Activated gamma-delta T cell treated with anti-CD3 and anti-CD28 coated beads, Interleukin-2, amount 50 U/mL, for 16 hours (primary cell): ENCODE data around the gene OXSR1.
"Not testable (repeated sequence)": the region's sequence is repeated elsewhere in the genome, so short reads cannot be mapped to it uniquely, and the experiment has no call there.

ENCODE experiments used
- DNase-seq: peaks from one replicate; pipeline ENCODE4 v3.0.0-alpha.2; 2020; ENCODE audit warnings: low read depth

The OXSR1 gene

GRCh38 chr3:38224357-38224756, 59.0 kb downstream of the OXSR1 start:
- no peak for DNase-seq

- no peak for DNase-seq
Observed at GRCh38 chr3:38226273-38226672, 60.9 kb downstream of the OXSR1 start.

- no peak for DNase-seq
Observed at GRCh38 chr3:38227989-38228388, 62.7 kb downstream of the OXSR1 start.

GRCh38 chr3:38229036-38229435, 63.7 kb downstream of the OXSR1 start:
- no peak for DNase-seq

GRCh38 chr3:38232701-38233100, 67.4 kb downstream of the OXSR1 start:
- DNase-seq = no peak

- no peak for DNase-seq
Observed at GRCh38 chr3:38235466-38235865, 70.1 kb downstream of the OXSR1 start.

- DNase-seq = no peak
Observed at GRCh38 chr3:38238416-38239008, 73.2 kb downstream of the OXSR1 start.

GRCh38 chr3:38242812-38243211, 77.5 kb downstream of the OXSR1 start:
- DNase-seq = not testable (repeated sequence)

GRCh38 chr3:38245930-38246329, 80.6 kb downstream of the OXSR1 start:
- DNase-seq = no peak

GRCh38 chr3:38247366-38248035, 82.2 kb downstream of the OXSR1 start:
- no peak for DNase-seq

GRCh38 chr3:38250198-38250597, 84.9 kb downstream of the OXSR1 start:
- no peak for DNase-seq

GRCh38 chr3:38251197-38251596, 85.9 kb downstream of the OXSR1 start:
- no peak for DNase-seq

- DNase-seq = no peak
Observed at GRCh38 chr3:38253704-38254103, 88.4 kb downstream of the OXSR1 start.

GRCh38 chr3:38254872-38255271, 89.5 kb downstream of the OXSR1 start:
- no peak for DNase-seq

- no peak for DNase-seq
Observed at GRCh38 chr3:38255627-38256026, 90.3 kb downstream of the OXSR1 start.

GRCh38 chr3:38257583-38257982, 92.2 kb downstream of the OXSR1 start:
- DNase-seq = no peak

GRCh38 chr3:38260474-38260873, 95.1 kb downstream of the OXSR1 start:
- DNase-seq = no peak

- no peak for DNase-seq
Observed at GRCh38 chr3:38264353-38264771, 99.0 kb downstream of the OXSR1 start.

GRCh38 chr3:38264779-38265178, 99.4 kb downstream of the OXSR1 start:
- no peak for DNase-seq

- DNase-seq = no peak
Observed at GRCh38 chr3:38265604-38266307, 100.4 kb downstream of the OXSR1 start, which contains the start of gene SLC22A13. SLC22A13 (plus strand) TSS chr3:38265812; CDS start chr3:38265861, 49 bp downstream.

- DNase-seq = no peak
Observed at GRCh38 chr3:38266810-38267209, 101.5 kb downstream of the OXSR1 start.

- DNase-seq = no peak
Observed at GRCh38 chr3:38267662-38268061, 102.3 kb downstream of the OXSR1 start.

- DNase-seq = no peak
Observed at GRCh38 chr3:38268087-38268486, 102.8 kb downstream of the OXSR1 start.
